IMR-90 (cell line): ENCODE results near the gene OTP. TPM values are rescaled to one million over a fixed set of nuclear protein-coding genes. Genes with fewer than 3 reads are reported as not detected.

Experiments used
- ATAC-seq: fragments of 200-7000 bp; cut with Tn5 transposase; 2 replicates; pipeline ENCODE4 v1.9.1; 2020; ENCODE audit warnings: low read depth, mild to moderate bottlenecking, moderate library complexity
- BruUV-seq: library from RNA; stranded (reverse); fragments of 400-500 nt; replicated peaks from 2 replicates; lab custom pipeline; 2021; lab: Mats Ljungman, UMichigan
- CTCF ChIA-PET: fragments of 300-600 bp; formaldehyde crosslinking; extraction: SDS; loops from one replicate; lab custom pipeline; 2021; ENCODE audit warnings: antibody characterized with exemption; lab: Yijun Ruan, JAX
- POLR2A ChIA-PET: fragments of 300-600 bp; sonication (Branson Sonifier 250); formaldehyde crosslinking; loops from one replicate; lab custom pipeline; 2022; ENCODE audit warnings: antibody characterized with exemption; ENCODE audit not compliant: unreplicated experiment; lab: Charles Lee
- DNase-seq: peaks from one replicate; pipeline ENCODE4 v3.0.0; 2013
- H2AFZ ChIP-seq: replicated peaks from 2 replicates; pipeline ENCODE3; 2013; ENCODE audit warnings: low read length, mild to moderate bottlenecking; ENCODE audit not compliant: poor library complexity
- H2AK5ac ChIP-seq: 2 replicates; pipeline ENCODE4 v1.6.1; 2013; ENCODE audit warnings: low read depth, low read length, inconsistent platforms
- H2AK9ac ChIP-seq: replicated peaks from 2 replicates; pipeline ENCODE3; 2013; ENCODE audit warnings: mild to moderate bottlenecking, low read depth, low read length, moderate library complexity; ENCODE audit not compliant: poor library complexity
- H2BK120ac ChIP-seq: 2 replicates; pipeline ENCODE4 v1.6.1; 2013; ENCODE audit warnings: low read depth, low read length, inconsistent platforms
- H2BK15ac ChIP-seq: 3 replicates; pipeline ENCODE4 v1.6.1; 2013; ENCODE audit warnings: low read depth, low read length, inconsistent platforms
- H2BK20ac ChIP-seq: 2 replicates; pipeline ENCODE4 v1.6.1; 2013; ENCODE audit warnings: low read depth, mild to moderate bottlenecking, inconsistent platforms, low read length, moderate library complexity
- H2BK5ac ChIP-seq: 2 replicates; pipeline ENCODE4 v1.6.1; 2013; ENCODE audit warnings: mild to moderate bottlenecking, low read depth, low read length, inconsistent platforms; ENCODE audit not compliant: poor library complexity, severe bottlenecking
- H3K14ac ChIP-seq: replicated peaks from 2 replicates; pipeline ENCODE4 v1.6.1; 2013; ENCODE audit warnings: low read depth, low read length, inconsistent platforms
- H3K18ac ChIP-seq: 2 replicates; pipeline ENCODE4 v1.6.1; 2013; ENCODE audit warnings: low read depth, low read length, control low read depth
- H3K23ac ChIP-seq: 2 replicates; pipeline ENCODE4 v1.6.1; 2013; ENCODE audit warnings: low read depth, low read length, inconsistent platforms
- H3K27ac ChIP-seq: 2 replicates; pipeline ENCODE4 v1.5.1; 2013; ENCODE audit warnings: mild to moderate bottlenecking, control low read depth, low read length; ENCODE audit not compliant: insufficient read depth
- H3K27me3 ChIP-seq: 2 replicates; pipeline ENCODE4 v1.6.1; 2013; ENCODE audit warnings: low read length; ENCODE audit not compliant: control insufficient read depth, insufficient read depth
- H3K36me3 ChIP-seq: 2 replicates; pipeline ENCODE4 v1.6.1; 2013; ENCODE audit warnings: low read length, mixed read lengths; ENCODE audit not compliant: control insufficient read depth, insufficient read depth
- H3K4ac ChIP-seq: 2 replicates; pipeline ENCODE4 v1.6.1; 2013; ENCODE audit warnings: low read depth, low read length, inconsistent platforms
- H3K4me1 ChIP-seq: 2 replicates; pipeline ENCODE4 v1.6.1; 2013; ENCODE audit warnings: low read length, mixed read lengths; ENCODE audit not compliant: control insufficient read depth, insufficient read depth
- H3K4me2 ChIP-seq: 2 replicates; pipeline ENCODE4 v1.6.1; 2013; ENCODE audit warnings: low read depth, mild to moderate bottlenecking, control low read depth, low read length, moderate library complexity
- H3K4me3 ChIP-seq: 2 replicates; pipeline ENCODE4 v1.5.1; 2013; ENCODE audit warnings: low read depth, mild to moderate bottlenecking, control low read depth, low read length, moderate library complexity; ENCODE audit not compliant: insufficient read depth
- H3K56ac ChIP-seq: 2 replicates; pipeline ENCODE4 v1.6.1; 2013; ENCODE audit warnings: low read length, inconsistent platforms; ENCODE audit not compliant: insufficient read depth; ENCODE audit errors: extremely low read depth
- H3K79me1 ChIP-seq, 2 experiments: 2 replicates each; pipeline ENCODE4 v1.6.1; 2013; ENCODE audit warnings: low read length in 2 of 2, inconsistent platforms in 1 of 2, low read depth in 1 of 2
- H3K9ac ChIP-seq: 2 replicates; pipeline ENCODE4 v1.6.1; 2013; ENCODE audit warnings: low read depth, low read length, control low read depth
- H3K9me1 ChIP-seq: 2 replicates; pipeline ENCODE4 v1.6.1; 2013; ENCODE audit warnings: low read length, inconsistent platforms; ENCODE audit not compliant: insufficient read depth
- H3K9me3 ChIP-seq: 2 replicates; pipeline ENCODE4 v1.6.1; 2013; ENCODE audit warnings: low read length; ENCODE audit not compliant: control insufficient read depth, insufficient read depth
- H4K20me1 ChIP-seq: 2 replicates; pipeline ENCODE4 v1.6.1; 2013; ENCODE audit warnings: low read length, inconsistent platforms; ENCODE audit not compliant: insufficient read depth
- H4K5ac ChIP-seq: 2 replicates; pipeline ENCODE4 v1.6.1; 2013; ENCODE audit warnings: mild to moderate bottlenecking, low read depth, low read length, control low read depth
- H4K8ac ChIP-seq, 2 experiments: 2 replicates each; pipeline ENCODE4 v1.6.1; 2013; ENCODE audit warnings: low read depth in 2 of 2, low read length in 2 of 2, control low read depth in 1 of 2, inconsistent platforms in 1 of 2
- H4K91ac ChIP-seq: 2 replicates; pipeline ENCODE4 v1.6.1; 2013; ENCODE audit warnings: low read depth, low read length, inconsistent platforms; ENCODE audit not compliant: insufficient read depth
- FOS ChIP-seq: fragments of 150-350 bp; IDR thresholded peaks from 2 replicates; pipeline ENCODE4 v1.6.1; 2016; ENCODE audit warnings: low read depth, low read length
- MAFK ChIP-seq: IDR thresholded peaks from 2 replicates; pipeline ENCODE4 v1.6.1; 2012; ENCODE audit warnings: low read depth, low read length, improper control_type of control experiment
- POLR2A ChIP-seq: IDR thresholded peaks from 2 replicates; pipeline ENCODE4 v1.6.1; 2012; ENCODE audit warnings: mild to moderate bottlenecking, low read depth, low read length
- SMC3 ChIP-seq: fragments of 150-350 bp; IDR thresholded peaks from 2 replicates; pipeline ENCODE4 v1.6.1; 2016; ENCODE audit warnings: low read depth, mild to moderate bottlenecking, antibody characterized with exemption, low read length, moderate library complexity
- dilution Hi-C: fragments of 300-500 bp; cut with HindIII; formaldehyde crosslinking; loops from one replicate; pipeline ENCODE4 v1.14.3; 2018; ENCODE audit warnings: low sequenced_read_pairs; ENCODE audit not compliant: unreplicated experiment
- in situ Hi-C: fragments of 300-500 bp; cut with MboI; formaldehyde crosslinking; loops from 3 replicates; pipeline ENCODE4 v1.14.3; 2019; ENCODE audit warnings: low sequenced_read_pairs, inconsistent platforms, mixed read lengths
- intact Hi-C: fragments of 100-400 bp; cut with micrococcal nuclease; formaldehyde crosslinking; loops from 2 replicates; pipeline ENCODE4 v1.10.0; 2022
- polyA plus RNA-seq, 3 experiments: library from polyadenylated mRNA; depleted of rRNA; stranded (reverse); fragments of >200 nt; gene quantifications; 2 replicates each; pipeline ENCODE4 v1.2.3, GENCODE V29; 2012; ENCODE audit warnings: low replicate concordance in 1 of 3
- total RNA-seq: library from RNA; depleted of rRNA; stranded (reverse); fragments of >200 nt; gene quantifications from 2 replicates; pipeline ENCODE4 v1.2.3, GENCODE V29; 2012
- TF ChIP-seq, protein P1 (sequence below): fragments of 150-350 bp; IDR thresholded peaks from 2 replicates; pipeline ENCODE4 v1.6.1; 2016; ENCODE audit warnings: low read depth, mild to moderate bottlenecking, low read length, moderate library complexity, borderline replicate concordance
- TF ChIP-seq, protein P2 (sequence below): fragments of 150-350 bp; IDR thresholded peaks from 2 replicates; pipeline ENCODE4 v1.6.1; 2017; ENCODE audit warnings: mild to moderate bottlenecking, antibody characterized with exemption, low read length, low read depth

Gene OTP
- total and polyA plus RNA-seq, 2 of the 4 experiments (the other 2 are of a cell fraction): not detected

DNA sequence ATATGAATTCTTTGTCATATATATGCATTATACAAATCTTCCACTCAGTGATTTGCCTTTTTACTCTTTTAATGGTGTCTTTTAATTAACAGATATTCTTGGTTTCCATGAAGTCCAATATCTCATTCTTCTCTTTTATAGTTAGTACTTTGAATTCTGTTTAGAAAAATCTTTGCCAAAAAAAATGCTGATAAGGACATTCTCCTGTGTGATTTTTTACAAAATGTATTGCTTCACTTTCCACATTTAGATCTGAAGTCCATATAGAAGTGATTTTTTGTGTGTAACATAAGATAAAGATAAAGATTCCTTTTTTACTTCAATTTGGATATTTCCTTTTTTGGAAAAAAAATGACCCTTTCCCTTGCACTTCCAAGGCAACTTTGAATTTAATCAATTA lies 50.3 kb downstream of the OTP start:
- H3K4me2 ChIP-seq: no peak overlapping the region
- H3K4me1 ChIP-seq: no peaks in the 10 kb centered on the region
- no peaks in the 10 kb centered on the region for H3K9me1 ChIP-seq
- H3K36me3 ChIP-seq: no peaks in the 10 kb centered on the region
- H4K20me1 ChIP-seq: no peaks in the 10 kb centered on the region
- H3K56ac ChIP-seq: no peak overlapping the region
- no peak overlapping the region for H3K4me3 ChIP-seq
- no peaks in the 10 kb centered on the region for H3K79me1 ChIP-seq
- no TSS peak for BruUV-seq
- H3K9ac ChIP-seq: no peak overlapping the region
- ChIA-PET CTCF (no interaction called here), POLR2A (no interaction called here)
- H3K23ac ChIP-seq: no peak overlapping the region
- no peak overlapping the region for H2BK5ac ChIP-seq
- no peak overlapping the region for H4K91ac ChIP-seq
- no peak overlapping the region for H4K8ac ChIP-seq
- H2AFZ ChIP-seq: no peak overlapping the region
- H3K27me3 ChIP-seq: peaks cover 2% of the 10 kb centered on the region; the same call in 1 of the 2 replicates
- H3K9me3 ChIP-seq: no peaks in the 10 kb centered on the region
- H2AK5ac ChIP-seq: no peak overlapping the region
- H2AK9ac ChIP-seq: no peak overlapping the region
- no peak overlapping the region for H2BK20ac ChIP-seq
- no peak overlapping the region for H3K4ac ChIP-seq
- no peak for DNase-seq
- in situ Hi-C loops: no loop called here
- H2BK15ac ChIP-seq: no peak overlapping the region
- intact Hi-C loops: no loop called here
- no peak overlapping the region for H2BK120ac ChIP-seq
- TF ChIP-seq, protein P1, sequence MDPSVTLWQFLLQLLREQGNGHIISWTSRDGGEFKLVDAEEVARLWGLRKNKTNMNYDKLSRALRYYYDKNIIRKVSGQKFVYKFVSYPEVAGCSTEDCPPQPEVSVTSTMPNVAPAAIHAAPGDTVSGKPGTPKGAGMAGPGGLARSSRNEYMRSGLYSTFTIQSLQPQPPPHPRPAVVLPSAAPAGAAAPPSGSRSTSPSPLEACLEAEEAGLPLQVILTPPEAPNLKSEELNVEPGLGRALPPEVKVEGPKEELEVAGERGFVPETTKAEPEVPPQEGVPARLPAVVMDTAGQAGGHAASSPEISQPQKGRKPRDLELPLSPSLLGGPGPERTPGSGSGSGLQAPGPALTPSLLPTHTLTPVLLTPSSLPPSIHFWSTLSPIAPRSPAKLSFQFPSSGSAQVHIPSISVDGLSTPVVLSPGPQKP: no peak
- TF ChIP-seq, protein P2, sequence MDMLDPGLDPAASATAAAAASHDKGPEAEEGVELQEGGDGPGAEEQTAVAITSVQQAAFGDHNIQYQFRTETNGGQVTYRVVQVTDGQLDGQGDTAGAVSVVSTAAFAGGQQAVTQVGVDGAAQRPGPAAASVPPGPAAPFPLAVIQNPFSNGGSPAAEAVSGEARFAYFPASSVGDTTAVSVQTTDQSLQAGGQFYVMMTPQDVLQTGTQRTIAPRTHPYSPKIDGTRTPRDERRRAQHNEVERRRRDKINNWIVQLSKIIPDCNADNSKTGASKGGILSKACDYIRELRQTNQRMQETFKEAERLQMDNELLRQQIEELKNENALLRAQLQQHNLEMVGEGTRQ: no peak
- TF ChIP-seq MAFK (peak; percentile 37), FOS (no peak), SMC3 (no peak), POLR2A (no peak)
- H3K18ac ChIP-seq: no peak overlapping the region
- no peak overlapping the region for H3K27ac ChIP-seq
- no peak overlapping the region for H3K14ac ChIP-seq
- no peak overlapping the region for H4K5ac ChIP-seq
- no peak for ATAC-seq
- dilution Hi-C loops: no loop called here
